H1 (cell line): Measurements from ENCODE around the gene SLC38A10. TPM values are rescaled to one million over a fixed set of nuclear protein-coding genes. Genes with fewer than 3 reads are reported as not detected.

Experiments
- CTCF ChIA-PET: fragments of 300-600 bp; sonication (Branson Sonifier 250); formaldehyde crosslinking; loops from one replicate; lab custom pipeline; 2021; ENCODE audit not compliant: partially characterized antibody; lab: Charles Lee
- POLR2A ChIA-PET: fragments of 300-600 bp; sonication (Branson Sonifier 250); formaldehyde crosslinking; loops from one replicate; lab custom pipeline; 2021; ENCODE audit warnings: inconsistent platforms; ENCODE audit not compliant: partially characterized antibody; lab: Charles Lee
- DNase-seq, 2 experiments: peaks; one replicate each; pipeline versions ENCODE4 v3.0.0 to v3.0.0-alpha.2; 2010 to 2022; ENCODE audit warnings: low spot score in 2 of 2, low read depth in 1 of 2, mixed read lengths in 1 of 2
- FAIRE-seq: peaks from 2 replicates; lab custom pipeline; 2011; peaks lifted over from hg19 to GRCh38; lab: Jason Lieb, UNC
- H2AFZ ChIP-seq: 2 replicates; pipeline ENCODE4 v1.8.1; 2012; ENCODE audit warnings: low read length, inconsistent platforms
- H2AK5ac ChIP-seq: 2 replicates; pipeline ENCODE4 v1.6.1; 2013; ENCODE audit warnings: low read depth, low read length
- H2BK120ac ChIP-seq: replicated peaks from 2 replicates; pipeline ENCODE3; 2013; ENCODE audit warnings: low read depth, low read length, inconsistent platforms
- H2BK12ac ChIP-seq: 2 replicates; pipeline ENCODE4 v1.6.1; 2013; ENCODE audit warnings: low read depth, low read length
- H2BK15ac ChIP-seq: 2 replicates; pipeline ENCODE4 v1.6.1; 2013; ENCODE audit warnings: low read length
- H2BK20ac ChIP-seq: 2 replicates; pipeline ENCODE4 v1.6.1; 2013; ENCODE audit warnings: low read length
- H2BK5ac ChIP-seq: 2 replicates; pipeline ENCODE4 v1.6.1; 2013; ENCODE audit warnings: low read depth, low read length
- H3K14ac ChIP-seq: 2 replicates; pipeline ENCODE4 v1.6.1; 2013; ENCODE audit warnings: inconsistent platforms; ENCODE audit not compliant: insufficient read length
- H3K18ac ChIP-seq: 2 replicates; pipeline ENCODE4 v1.6.1; 2013; ENCODE audit warnings: low read length; ENCODE audit errors: extremely low read depth
- H3K23ac ChIP-seq: 2 replicates; pipeline ENCODE4 v1.6.1; 2013; ENCODE audit warnings: inconsistent platforms; ENCODE audit not compliant: insufficient read length
- H3K23me2 ChIP-seq: 2 replicates; pipeline ENCODE4 v1.6.1; 2013; ENCODE audit warnings: low read depth, low read length
- H3K27ac ChIP-seq: 2 replicates; pipeline ENCODE4 v1.6.1; 2011; ENCODE audit warnings: low read depth, low read length, inconsistent platforms
- H3K27me3 ChIP-seq, 4 experiments: replicated peaks in 1 of 4; 1 replicate in 1 of 4; 2 replicates in 3 of 4; pipeline versions ENCODE4 v1.6.1 to v1.8.1; 2011 to 2013; ENCODE audit warnings: low read length in 3 of 4, mild to moderate bottlenecking in 3 of 4, inconsistent platforms in 2 of 4, mixed read lengths in 2 of 4, moderate library complexity in 1 of 4; ENCODE audit not compliant: control insufficient read depth in 3 of 4, insufficient read depth in 3 of 4; ENCODE audit errors: extremely low read depth in 1 of 4
- H3K36me3 ChIP-seq, 4 experiments: 2 replicates each; pipeline versions ENCODE4 v1.6.1 to v1.8.1; 2011 to 2013; ENCODE audit warnings: mild to moderate bottlenecking in 4 of 4, low read length in 3 of 4, moderate library complexity in 2 of 4, control low read depth in 1 of 4, inconsistent platforms in 1 of 4; ENCODE audit not compliant: insufficient read depth in 4 of 4, control insufficient read depth in 2 of 4
- H3K4ac ChIP-seq: replicated peaks from 2 replicates; pipeline ENCODE3; 2013; ENCODE audit warnings: low read length, low read depth, mixed read lengths, inconsistent platforms; ENCODE audit not compliant: insufficient read length
- H3K4me1 ChIP-seq, 4 experiments: replicated peaks in 1 of 4; 1 replicate in 1 of 4; 2 replicates in 3 of 4; pipeline versions ENCODE4 v1.6.1 to v1.8.1; 2011 to 2013; ENCODE audit warnings: low read length in 3 of 4, inconsistent platforms in 2 of 4, mixed read lengths in 1 of 4; ENCODE audit not compliant: insufficient read depth in 4 of 4, control insufficient read depth in 3 of 4
- H3K4me2 ChIP-seq, 2 experiments: 2 replicates each; pipeline versions ENCODE4 v1.6.1 to v1.8.1; 2011 to 2013; ENCODE audit warnings: low read depth in 2 of 2, low read length in 2 of 2, control low read depth in 1 of 2, inconsistent platforms in 1 of 2, mild to moderate bottlenecking in 1 of 2; ENCODE audit not compliant: insufficient read depth in 1 of 2
- H3K4me3 ChIP-seq, 4 experiments: fragments of 200-600, 300-600 bp in 1 of 4; sonication (generic), shearing (Covaris generic), sonication (Bioruptor Twin) in 1 of 4; 2 replicates each; pipeline versions ENCODE4 v1.5.1 to v1.8.1; 2011 to 2016; ENCODE audit warnings: low read length in 4 of 4, low read depth in 3 of 4, control low read depth in 2 of 4, inconsistent platforms in 2 of 4, mild to moderate bottlenecking in 2 of 4, mixed read lengths in 1 of 4, moderate library complexity in 1 of 4; ENCODE audit not compliant: insufficient read depth in 2 of 4; ENCODE audit errors: extremely low read depth in 1 of 4
- H3K56ac ChIP-seq: replicated peaks from 2 replicates; pipeline ENCODE3; 2013; ENCODE audit warnings: low read depth, mild to moderate bottlenecking, mixed read lengths, low read length, inconsistent platforms; ENCODE audit not compliant: insufficient read length
- H3K79me1 ChIP-seq: 2 replicates; pipeline ENCODE4 v1.6.1; 2013; ENCODE audit warnings: low read depth, low read length, control low read depth
- H3K79me2 ChIP-seq, 2 experiments: 2 replicates each; pipeline versions ENCODE4 v1.6.1 to v1.8.1; 2012 to 2013; ENCODE audit warnings: low read length in 2 of 2, mild to moderate bottlenecking in 2 of 2, inconsistent platforms in 1 of 2; ENCODE audit not compliant: insufficient read depth in 2 of 2, control insufficient read depth in 1 of 2
- H3K9ac ChIP-seq, 4 experiments: replicated peaks in 1 of 4; 1 replicate in 1 of 4; 2 replicates in 3 of 4; pipeline versions ENCODE4 v1.6.1 to v1.8.1; 2011 to 2013; ENCODE audit warnings: low read depth in 3 of 4, low read length in 3 of 4, control low read depth in 2 of 4, mild to moderate bottlenecking in 2 of 4, moderate library complexity in 2 of 4, inconsistent platforms in 1 of 4; ENCODE audit errors: extremely low read depth in 1 of 4
- H3K9me3 ChIP-seq, 2 experiments: 2 replicates each; pipeline versions ENCODE4 v1.6.1 to v1.8.1; 2012 to 2013; ENCODE audit warnings: mild to moderate bottlenecking in 2 of 2, moderate library complexity in 2 of 2, control low read depth in 1 of 2, inconsistent platforms in 1 of 2, low read depth in 1 of 2, low read length in 1 of 2, mixed read lengths in 1 of 2; ENCODE audit not compliant: insufficient read depth in 2 of 2
- H4K20me1 ChIP-seq, 2 experiments: replicated peaks in 1 of 2; 2 replicates each; pipeline versions ENCODE3 to v1.8.1; 2011 to 2013; ENCODE audit warnings: inconsistent platforms in 2 of 2, low read length in 2 of 2, mild to moderate bottlenecking in 1 of 2; ENCODE audit not compliant: insufficient read depth in 2 of 2, control insufficient read depth in 1 of 2
- H4K5ac ChIP-seq: 2 replicates; pipeline ENCODE4 v1.6.1; 2013; ENCODE audit warnings: low read length, low read depth, mixed read lengths, inconsistent platforms; ENCODE audit not compliant: insufficient read length
- H4K8ac ChIP-seq: 2 replicates; pipeline ENCODE4 v1.8.0; 2013; ENCODE audit warnings: mild to moderate bottlenecking, moderate library complexity, low read length, inconsistent platforms; ENCODE audit not compliant: insufficient read depth; ENCODE audit errors: extremely low read depth
- H4K91ac ChIP-seq: replicated peaks from 2 replicates; pipeline ENCODE3; 2013; ENCODE audit warnings: low read length, mixed read lengths, inconsistent platforms; ENCODE audit not compliant: insufficient read length
- CHD1 ChIP-seq: IDR thresholded peaks from 2 replicates; pipeline ENCODE4 v1.6.1; 2012; ENCODE audit warnings: low read depth, low read length, improper control_type of control experiment
- RAD21 ChIP-seq, 2 experiments: IDR thresholded peaks in 1 of 2; conservative IDR thresholded peaks in 1 of 2; 2 replicates each; pipeline ENCODE4 v1.6.1; 2011; ENCODE audit warnings: low read depth in 2 of 2, low read length in 2 of 2, improper control_type of control experiment in 1 of 2, inconsistent platforms in 1 of 2, mild to moderate bottlenecking in 1 of 2, moderate library complexity in 1 of 2
- WGBS, 2 experiments: shearing (Covaris generic) in 1 of 2; methylation state at CpG; one replicate each; pipeline versions ENCODE4 v1.1.6 to v1.1.7; 2013 to 2015; ENCODE audit warnings: low lambda C conversion rate in 2 of 2, mixed read lengths in 2 of 2, inconsistent platforms in 1 of 2, low coverage in 1 of 2, missing lambda C conversion rate in 1 of 2; ENCODE audit not compliant: insufficient replicate concordance in 2 of 2, insufficient coverage in 1 of 2, insufficient read length in 1 of 2; ENCODE audit errors: extremely low coverage in 1 of 2, missing lambda C conversion rate in 1 of 2; 5-methylcytosine and 5-hydroxymethylcytosine counted together
- polyA plus RNA-seq, 7 experiments: library from polyadenylated mRNA; depleted of rRNA in 3 of 7; stranded (reverse) in 5 of 7; unstranded in 2 of 7; fragments of >200 nt in 5 of 7; fragments of 200-250 nt in 2 of 7; gene quantifications; 1 replicate in 5 of 7; 2 replicates in 1 of 7; 4 replicates in 1 of 7; pipeline versions ENCODE4 v1.2.1 to v1.2.3, GENCODE V29; 2011 to 2013; ENCODE audit warnings: missing spikeins in 2 of 7, mixed read lengths in 2 of 7
- total RNA-seq: library from RNA; stranded (reverse); fragmentation: NEBNext Ultra II Directional; extraction: Animal tissue kit (Norgen Biotek cat#: 25700); gene quantifications from 2 replicates; pipeline ENCODE4 v1.2.1, GENCODE V29; 2021

Gene SLC38A10
- total and polyA plus RNA-seq, 2 of the 8 experiments (the other 6 are each of a cell fraction or from before 2014, with no cell fraction given): 26.4 to 41.0 TPM

DNA sequence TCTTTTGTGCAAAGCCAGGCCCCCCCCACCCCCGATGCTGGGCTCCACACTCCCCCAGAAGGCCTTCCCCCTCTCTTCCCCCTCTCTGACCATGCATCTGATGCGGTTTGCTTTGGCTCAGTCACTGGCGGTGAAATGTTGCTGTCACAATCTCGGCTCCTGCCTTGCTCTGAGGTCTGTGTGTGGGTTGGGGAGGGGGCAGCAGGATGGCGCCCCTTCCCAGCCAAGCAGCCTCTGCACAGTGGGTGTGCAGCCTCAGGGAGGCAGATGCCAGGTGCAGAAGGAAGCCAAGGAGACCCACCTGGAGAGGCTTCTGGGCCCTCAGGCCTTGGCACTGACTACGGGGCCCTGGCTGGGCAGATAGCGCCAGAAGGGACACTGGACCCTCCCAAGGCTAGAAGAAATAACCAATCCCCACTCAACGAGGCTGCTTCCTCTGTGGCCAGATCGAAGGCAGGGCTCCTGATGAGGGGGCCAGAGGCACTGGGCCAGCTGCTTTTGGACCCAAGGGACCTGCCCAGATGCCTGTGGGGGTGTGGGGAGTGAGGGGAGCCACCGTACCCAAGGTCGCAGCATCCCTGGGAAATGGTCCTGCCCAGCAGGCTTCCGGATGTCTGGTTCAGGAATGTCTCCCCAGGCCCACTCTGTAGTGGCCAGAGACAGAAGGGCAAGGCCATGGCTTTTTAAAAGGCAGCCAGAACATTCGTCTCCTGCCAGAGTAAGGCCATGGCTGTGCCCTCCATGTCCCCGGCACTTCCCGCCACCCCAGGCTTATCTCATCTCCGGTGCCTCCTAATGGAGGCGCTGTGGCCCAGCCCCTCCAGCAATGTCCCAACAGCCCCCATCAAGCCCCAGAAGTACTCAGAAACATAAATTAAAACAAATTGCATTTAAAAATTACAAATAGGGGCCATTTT lies 43.4 kb upstream of the SLC38A10 start:
- H2BK120ac ChIP-seq: no peak overlapping the region
- peak overlapping the region; percentile 3 for H3K4ac ChIP-seq
- 0 out of 2 replicates have a peak overlapping the region, but pooled peaks have one; percentile 75 for H2AK5ac ChIP-seq
- H3K27ac ChIP-seq: no peak overlapping the region
- no peak overlapping the region for H4K91ac ChIP-seq
- H4K5ac ChIP-seq: no peak overlapping the region
- H3K9me3 ChIP-seq: no peaks in the 10 kb centered on the region
- H3K4me3 ChIP-seq: no peak overlapping the region
- DNase-seq (peak in 1 of 2 experiments; percentile 47), FAIRE-seq (no peak)
- no peaks in the 10 kb centered on the region; a peak in 1 of 8 replicates for H3K36me3 ChIP-seq
- H2BK15ac ChIP-seq: peak overlapping the region; percentile 81; the same call in 1 of the 2 replicates
- peaks cover 0 to 44% (median 28%) of the 10 kb centered on the region in 4 experiments; a peak in 6 of 7 replicates for H3K4me1 ChIP-seq
- H3K79me2 ChIP-seq: no peaks in the 10 kb centered on the region
- peaks cover 25 to 49% (median 42%) of the 10 kb centered on the region in 4 experiments for H3K27me3 ChIP-seq
- no peak overlapping the region for H3K14ac ChIP-seq
- CTCF ChIA-PET: interaction anchor here (0.7 to 1.8 kb wide), 3 partner anchors 12 to 86 kb away, joined by 3 to 4 read pairs (median 3); no protein-coding TSS in a partner anchor
- peak overlapping the region in 1 of 2 experiments; percentile 52; a peak in 1 of 4 replicates for H3K4me2 ChIP-seq
- 81% methylated on average over 13 of the region's 17 CpGs; no CpG with 5 or more reads in 1 of the 2 experiments for WGBS, 2 experiments
- 0 out of 2 replicates have a peak overlapping the region, but pooled peaks have one; percentile 48 for H2BK20ac ChIP-seq
- no peak overlapping the region for H2AFZ ChIP-seq
- TF ChIP-seq CHD1 (no peak), RAD21 (IDR thresholded peaks at IDR 0.05 in 1 of 2, conservative IDR thresholded peaks at IDR 0.05 in 1 of 2; ENCODE audit: low read depth in 2 of 2, low read length in 2 of 2) (0 out of 4 replicates have a peak, but pooled peaks of 1 of the 2 experiments have one; percentile 6)
- POLR2A ChIA-PET: interaction anchor here (1.4 kb wide), 3 partner anchors 28 to 56 kb away, joined by 3 read pairs; partner anchors contain the start of gene BAHCC1
- H2BK12ac ChIP-seq: peak overlapping the region; percentile 71; the same call in 1 of the 2 replicates
- peak overlapping the region; percentile 24 for H3K18ac ChIP-seq
- H3K56ac ChIP-seq: no peak overlapping the region
- H3K9ac ChIP-seq: no peak overlapping the region
- no peak overlapping the region; the same call in 1 of the 2 replicates for H4K8ac ChIP-seq
- H4K20me1 ChIP-seq: peaks cover 0 to 4% of the 10 kb centered on the region in 2 experiments
- H3K79me1 ChIP-seq: no peaks in the 10 kb centered on the region
- H3K23ac ChIP-seq: no peak overlapping the region
- H2BK5ac ChIP-seq: peak overlapping the region; percentile 15; the same call in 1 of the 2 replicates
- H3K23me2 ChIP-seq: peaks cover 12% of the 10 kb centered on the region; the same call in 1 of the 2 replicates
